C4-2B (cell line): ENCODE measurements around the gene PPP3CA.

Source experiments
- CTCF ChIP-seq: fragments of 450-650 bp; conservative IDR thresholded peaks from 2 replicates; pipeline ENCODE4 v1.5.1; 2017; ENCODE audit warnings: mild to moderate bottlenecking
- ZFX ChIP-seq: fragments of 450-650 bp; IDR thresholded peaks from 2 replicates; pipeline ENCODE4 v1.6.1; 2017

- TF ChIP-seq CTCF (no peak), ZFX (no peak)
Measured at GRCh38 chr4:100977746-100978397, 369.5 kb downstream of the PPP3CA start.
